Fibroblast of pulmonary artery (primary cell): Measurements from ENCODE around the gene PCDHGC5.

Experiments used
- DNase-seq: peaks from one replicate; pipeline ENCODE4 v3.0.0-alpha.2; 2010; ENCODE audit warnings: low read depth
- H3K4me3 ChIP-seq: replicated peaks from 2 replicates; pipeline ENCODE4 v1.5.1; 2011; ENCODE audit warnings: low read depth, mild to moderate bottlenecking, control low read depth, low read length, moderate library complexity
- TF ChIP-seq, protein P1 (sequence below): IDR thresholded peaks from 2 replicates; pipeline ENCODE4 v1.5.1; 2011; ENCODE audit warnings: mild to moderate bottlenecking, control low read depth, low read length, inconsistent platforms; ENCODE audit errors: missing control alignments

PCDHGC5 gene

DNA sequence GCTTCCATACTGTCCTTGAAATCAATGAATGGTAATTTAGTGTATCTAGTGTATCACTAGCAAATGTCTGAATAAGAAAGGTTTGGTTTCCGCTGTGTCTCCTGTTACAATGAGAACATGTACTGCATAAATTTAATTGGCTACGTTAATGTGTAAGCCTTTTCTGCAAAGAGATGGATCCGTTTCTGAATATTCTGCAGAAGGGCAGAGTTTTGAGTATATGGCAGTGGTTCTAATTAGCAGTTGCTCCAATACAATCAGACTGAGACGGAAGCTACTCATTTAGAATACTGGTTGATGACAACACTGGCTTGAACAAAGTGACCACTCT, 4.6 kb upstream of the PCDHGC5 start:
- TF ChIP-seq, protein P1, sequence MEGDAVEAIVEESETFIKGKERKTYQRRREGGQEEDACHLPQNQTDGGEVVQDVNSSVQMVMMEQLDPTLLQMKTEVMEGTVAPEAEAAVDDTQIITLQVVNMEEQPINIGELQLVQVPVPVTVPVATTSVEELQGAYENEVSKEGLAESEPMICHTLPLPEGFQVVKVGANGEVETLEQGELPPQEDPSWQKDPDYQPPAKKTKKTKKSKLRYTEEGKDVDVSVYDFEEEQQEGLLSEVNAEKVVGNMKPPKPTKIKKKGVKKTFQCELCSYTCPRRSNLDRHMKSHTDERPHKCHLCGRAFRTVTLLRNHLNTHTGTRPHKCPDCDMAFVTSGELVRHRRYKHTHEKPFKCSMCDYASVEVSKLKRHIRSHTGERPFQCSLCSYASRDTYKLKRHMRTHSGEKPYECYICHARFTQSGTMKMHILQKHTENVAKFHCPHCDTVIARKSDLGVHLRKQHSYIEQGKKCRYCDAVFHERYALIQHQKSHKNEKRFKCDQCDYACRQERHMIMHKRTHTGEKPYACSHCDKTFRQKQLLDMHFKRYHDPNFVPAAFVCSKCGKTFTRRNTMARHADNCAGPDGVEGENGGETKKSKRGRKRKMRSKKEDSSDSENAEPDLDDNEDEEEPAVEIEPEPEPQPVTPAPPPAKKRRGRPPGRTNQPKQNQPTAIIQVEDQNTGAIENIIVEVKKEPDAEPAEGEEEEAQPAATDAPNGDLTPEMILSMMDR: no peak
- H3K4me3 ChIP-seq: no peak overlapping the region
- no peak for DNase-seq

DNA sequence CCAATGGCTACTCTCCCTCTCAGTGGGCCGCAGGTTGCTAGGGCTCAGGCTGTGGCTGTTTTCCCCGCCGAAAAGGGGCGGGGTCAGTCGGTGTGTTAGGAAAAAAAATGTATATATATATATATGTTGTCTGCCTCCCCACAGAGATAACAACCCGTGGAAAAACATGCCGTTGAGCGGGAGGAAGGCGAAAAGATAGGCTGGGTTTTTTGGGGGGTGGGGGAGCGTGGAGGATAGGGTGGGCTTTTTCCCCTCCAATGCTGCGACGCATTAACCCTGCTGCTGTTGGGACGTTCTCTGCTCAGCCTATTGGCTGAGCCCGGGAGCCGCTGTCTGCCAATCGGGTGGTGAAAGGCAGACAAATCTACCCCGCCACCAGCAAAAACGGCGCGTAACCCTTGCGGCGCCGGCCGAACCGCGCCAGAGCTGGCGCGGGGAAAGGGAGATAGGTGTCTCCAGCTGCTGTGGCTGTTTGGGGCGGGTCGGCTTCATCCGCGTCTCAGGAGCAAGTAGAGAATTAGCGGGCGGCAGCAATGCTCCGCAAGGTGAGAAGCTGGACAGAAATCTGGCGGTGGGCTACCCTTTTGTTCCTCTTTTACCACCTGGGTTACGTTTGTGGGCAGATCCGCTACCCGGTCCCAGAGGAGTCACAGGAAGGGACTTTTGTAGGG, 4.1 kb upstream of the PCDHGC5 start, which contains the start of gene PCDHGC4:
Gene PCDHGC4 (plus strand): TSS at position 390 of the 671 bp plus-strand sequence. CDS start 144 bp downstream, at position 534.
- H3K4me3 ChIP-seq: peak within 1 kb of the TSS; percentile 24
- DNase-seq: no peak
- TF ChIP-seq, protein P1: no peak

DNA sequence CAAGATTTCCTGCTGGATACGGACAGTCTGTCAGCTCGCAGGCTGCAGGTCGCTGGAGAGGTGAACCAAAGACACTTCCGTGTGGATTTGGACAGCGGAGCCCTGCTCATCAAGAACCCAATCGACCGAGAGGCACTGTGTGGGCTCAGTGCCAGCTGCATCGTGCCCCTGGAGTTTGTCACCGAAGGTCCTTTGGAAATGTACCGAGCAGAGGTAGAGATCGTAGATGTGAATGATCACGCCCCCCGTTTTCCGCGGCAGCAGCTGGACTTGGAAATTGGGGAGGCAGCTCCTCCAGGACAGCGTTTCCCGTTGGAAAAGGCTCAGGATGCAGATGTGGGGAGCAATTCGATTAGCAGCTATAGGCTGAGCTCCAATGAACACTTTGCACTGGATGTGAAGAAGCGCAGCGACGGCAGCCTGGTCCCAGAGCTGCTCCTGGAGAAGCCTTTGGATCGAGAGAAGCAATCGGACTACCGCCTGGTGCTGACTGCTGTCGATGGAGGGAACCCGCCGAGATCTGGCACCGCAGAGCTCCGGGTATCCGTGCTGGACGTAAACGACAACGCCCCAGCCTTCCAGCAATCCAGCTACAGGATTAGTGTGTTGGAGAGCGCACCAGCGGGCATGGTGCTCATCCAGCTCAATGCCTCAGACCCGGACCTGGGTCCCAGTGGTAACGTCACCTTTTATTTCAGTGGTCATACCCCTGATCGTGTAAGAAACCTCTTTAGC, 3.4 kb upstream of the PCDHGC5 start:
- no peak overlapping the region for H3K4me3 ChIP-seq
- no peak for DNase-seq
- TF ChIP-seq, protein P1: no peak

DNA sequence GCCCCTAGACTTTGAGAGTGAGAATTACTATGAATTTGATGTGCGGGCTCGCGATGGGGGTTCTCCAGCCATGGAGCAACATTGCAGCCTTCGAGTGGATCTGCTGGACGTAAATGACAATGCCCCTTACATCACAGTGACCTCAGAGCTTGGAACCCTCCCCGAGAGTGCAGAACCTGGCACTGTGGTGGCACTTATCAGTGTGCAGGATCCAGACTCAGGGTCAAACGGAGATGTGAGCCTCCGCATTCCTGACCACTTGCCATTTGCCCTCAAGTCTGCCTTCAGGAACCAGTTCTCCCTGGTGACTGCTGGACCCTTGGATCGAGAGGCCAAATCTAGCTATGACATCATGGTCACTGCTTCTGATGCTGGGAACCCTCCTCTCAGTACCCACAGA, 2.8 kb upstream of the PCDHGC5 start:
- H3K4me3 ChIP-seq: no peak overlapping the region
- TF ChIP-seq, protein P1: no peak
- DNase-seq: no peak

DNA sequence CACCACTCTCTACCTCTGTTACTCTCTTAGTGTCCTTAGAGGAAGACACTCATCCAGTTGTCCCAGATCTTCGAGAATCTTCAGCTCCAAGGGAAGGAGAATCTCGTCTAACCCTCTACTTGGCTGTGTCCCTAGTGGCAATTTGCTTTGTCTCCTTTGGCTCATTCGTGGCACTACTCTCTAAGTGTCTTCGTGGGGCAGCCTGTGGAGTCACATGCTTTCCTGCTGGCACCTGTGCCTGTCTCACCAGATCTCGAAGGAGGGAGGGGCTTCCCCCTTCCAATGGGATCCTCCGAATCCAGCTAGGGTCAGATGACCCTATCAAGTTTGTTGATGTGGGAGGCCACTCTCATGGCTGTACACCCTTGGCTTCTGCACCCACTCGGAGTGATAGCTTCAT, 1.8 kb upstream of the PCDHGC5 start:
- TF ChIP-seq, protein P1: no peak
- no peak overlapping the region for H3K4me3 ChIP-seq
- no peak for DNase-seq

DNA sequence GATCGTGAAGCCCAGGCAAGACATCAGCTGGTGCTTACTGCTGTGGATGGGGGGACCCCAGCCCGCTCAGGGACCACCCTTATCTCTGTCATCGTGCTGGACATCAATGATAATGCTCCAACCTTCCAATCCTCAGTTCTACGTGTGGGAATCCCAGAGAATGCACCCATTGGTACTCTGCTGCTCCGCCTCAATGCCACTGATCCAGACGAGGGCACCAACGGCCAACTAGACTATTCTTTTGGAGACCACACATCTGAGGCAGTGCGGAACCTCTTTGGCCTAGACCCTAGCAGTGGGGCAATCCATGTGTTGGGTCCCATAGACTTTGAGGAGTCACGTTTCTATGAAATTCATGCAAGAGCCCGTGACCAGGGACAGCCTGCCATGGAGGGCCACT, 960 bp downstream of the PCDHGC5 start:
- DNase-seq: no peak
- TF ChIP-seq, protein P1: no peak

DNA sequence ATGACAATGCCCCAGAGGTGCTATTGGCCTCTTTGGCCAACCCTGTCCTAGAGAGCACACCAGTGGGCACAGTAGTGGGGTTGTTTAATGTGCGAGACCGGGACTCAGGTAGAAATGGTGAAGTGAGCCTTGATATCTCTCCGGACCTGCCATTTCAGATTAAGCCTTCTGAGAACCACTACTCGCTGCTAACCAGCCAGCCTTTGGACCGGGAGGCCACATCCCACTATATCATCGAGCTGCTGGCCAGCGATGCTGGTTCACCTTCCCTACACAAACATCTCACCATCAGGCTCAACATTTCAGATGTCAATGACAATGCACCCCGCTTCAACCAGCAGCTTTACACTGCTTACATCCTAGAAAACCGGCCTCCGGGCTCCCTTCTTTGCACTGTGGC, 1.4 kb downstream of the PCDHGC5 start:
- DNase-seq: no peak
- no peak overlapping the region for H3K4me3 ChIP-seq
- TF ChIP-seq, protein P1: no peak

More for the DNA sequence above, 960 bp downstream of the PCDHGC5 start:
- no peak overlapping the region for H3K4me3 ChIP-seq
